Activated CD4-positive, alpha-beta T cell treated with anti-CD3 and anti-CD28 coated beads, Interleukin-2, amount 10 ng/mL, durations not matched to agents 24 days and 14 days (primary cell): Measurements from ENCODE around the gene RPS6KA5. TPM values are rescaled to one million over a fixed set of nuclear protein-coding genes. Genes with fewer than 3 reads are reported as not detected.

Experiments
- DNase-seq: peaks from one replicate; pipeline ENCODE4 v3.0.0; 2022
- H3K27ac Mint-ChIP-seq: one replicate; pipeline ENCODE4 v1.8.0; 2022; ENCODE audit warnings: mild to moderate bottlenecking, mixed read lengths
- H3K27me3 Mint-ChIP-seq: one replicate; pipeline ENCODE4 v1.8.0; 2022; ENCODE audit warnings: mixed read lengths
- H3K36me3 Mint-ChIP-seq: one replicate; pipeline ENCODE4 v1.8.0; 2022; ENCODE audit warnings: low read depth, mild to moderate bottlenecking, mixed read lengths
- H3K4me1 Mint-ChIP-seq: one replicate; pipeline ENCODE4 v1.8.0; 2021; ENCODE audit warnings: mixed read lengths
- H3K4me3 Mint-ChIP-seq: one replicate; pipeline ENCODE4 v1.8.0; 2022; ENCODE audit warnings: mild to moderate bottlenecking, moderate library complexity, mixed read lengths
- H3K9me3 Mint-ChIP-seq: one replicate; pipeline ENCODE4 v1.8.0; 2021; ENCODE audit warnings: mixed read lengths
- intact Hi-C: fragments of 100-400 bp; cut with micrococcal nuclease; formaldehyde crosslinking; loops from one replicate; pipeline ENCODE4 v1.15.1; 2023
- total RNA-seq: library from RNA; stranded (reverse); gene quantifications from 2 replicates; pipeline ENCODE4 v1.2.3, GENCODE V29; 2022

The RPS6KA5 gene
- total RNA-seq, 1 donor from 2014 or later, result 13.8 TPM

DNA sequence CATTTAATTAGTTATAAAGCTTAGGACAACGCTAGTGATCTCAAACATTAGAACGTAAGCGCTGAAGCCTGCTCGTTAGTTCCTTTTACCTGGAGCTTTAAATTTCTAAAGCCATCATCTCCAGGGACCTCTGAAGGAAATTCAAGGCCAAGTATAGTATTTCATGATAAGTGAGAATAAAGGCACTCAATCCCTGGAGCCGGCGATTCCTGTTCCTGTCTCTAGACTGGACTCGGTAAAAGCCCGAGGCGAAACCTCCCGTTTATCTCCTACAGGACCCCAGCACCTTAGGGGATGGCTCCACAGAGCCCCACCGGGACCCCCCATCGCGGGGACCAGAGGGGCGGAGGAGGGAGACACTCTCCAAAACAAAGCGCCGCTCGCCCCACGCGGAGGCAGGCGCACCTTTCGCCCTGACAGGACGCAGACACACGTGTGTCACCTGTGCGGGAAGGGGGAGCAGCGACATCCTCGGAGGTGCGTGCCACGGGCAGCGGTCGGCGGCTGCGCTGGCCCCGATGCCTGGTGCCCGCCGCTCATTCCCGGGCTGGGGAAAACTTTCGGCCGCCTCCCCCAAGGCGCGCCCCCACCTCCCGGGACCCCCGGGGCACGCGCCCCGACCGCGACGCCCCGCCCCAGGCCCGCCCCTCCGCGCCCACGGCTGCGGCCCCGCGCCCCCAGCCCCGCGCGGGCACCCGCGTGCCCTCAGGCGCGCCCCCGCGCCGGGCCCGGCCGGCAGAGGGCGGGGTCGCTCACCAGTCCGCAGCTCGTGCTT is 678 bp downstream of the RPS6KA5 start:
- peaks cover 26% of the 10 kb centered on the region for H3K36me3 Mint-ChIP-seq
- H3K27ac Mint-ChIP-seq, result peak overlapping the region; percentile 76
- intact Hi-C loops, result loop anchor here (1.0 to 10.0 kb wide), 11 partner anchors 23 to 677 kb away; partner anchors contain the start of genes CCDC88C, DGLUCY and PPP4R3A
- peaks cover 7% of the 10 kb centered on the region for H3K9me3 Mint-ChIP-seq
- H3K4me3 Mint-ChIP-seq, result peak overlapping the region; percentile 85
- no peaks in the 10 kb centered on the region for H3K27me3 Mint-ChIP-seq
- peaks cover 49% of the 10 kb centered on the region for H3K4me1 Mint-ChIP-seq
- DNase-seq, result peak; percentile 87

DNA sequence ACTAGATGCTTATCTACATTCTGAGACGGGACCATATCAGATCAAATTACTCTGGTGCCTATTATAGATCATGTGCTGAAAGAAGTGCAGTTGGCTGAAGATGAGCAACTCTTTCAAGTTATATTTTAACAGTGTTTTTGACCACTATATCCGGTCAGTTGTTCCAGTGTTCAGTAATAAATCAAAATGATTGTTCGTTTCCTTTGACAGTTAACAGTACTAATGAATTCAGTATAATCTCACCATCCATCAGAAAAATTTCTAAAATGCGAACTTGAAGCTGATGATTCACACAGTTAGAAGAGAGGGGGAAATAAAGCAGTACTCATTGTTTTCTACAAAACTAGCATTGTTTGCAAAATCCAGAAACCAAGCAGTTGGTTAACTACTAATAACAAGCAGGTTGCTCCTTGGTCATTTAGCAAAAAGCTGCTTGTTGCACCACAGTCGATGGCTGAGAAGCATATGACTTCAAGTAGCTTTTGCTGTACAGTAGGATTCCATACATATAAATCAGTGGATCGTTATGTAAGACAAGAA is 2.3 kb downstream of the RPS6KA5 start:
- Mint-ChIP-seq H3K27ac (peak overlapping the region; percentile 38), H3K4me1 (peaks cover 41% of the 10 kb centered on the region)

DNA sequence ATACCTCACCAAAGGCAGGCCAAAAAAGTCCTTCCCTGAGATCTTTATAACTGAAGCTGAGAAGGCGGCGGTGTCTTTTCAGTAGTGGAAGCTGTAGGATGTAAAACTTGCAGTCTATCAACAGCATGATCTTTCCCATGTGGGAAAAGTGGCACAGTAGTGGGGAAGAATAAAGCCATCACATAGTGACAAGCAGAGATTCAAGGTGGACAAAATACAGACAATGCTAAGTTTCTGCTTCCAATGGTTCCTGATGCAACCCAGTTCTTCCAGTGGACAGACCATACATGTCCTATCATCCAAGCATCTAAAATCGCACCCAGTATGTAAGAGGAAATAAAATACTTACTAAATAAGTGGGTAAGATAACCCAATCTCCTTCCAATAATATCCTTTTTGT is 4.1 kb downstream of the RPS6KA5 start:
- intact Hi-C loops, result no loop called here
- no peaks in the 10 kb centered on the region for H3K9me3 Mint-ChIP-seq
- no peak overlapping the region for H3K27ac Mint-ChIP-seq
- H3K4me3 Mint-ChIP-seq, result no peak overlapping the region
- H3K36me3 Mint-ChIP-seq, result peaks cover 25% of the 10 kb centered on the region
- no peak for DNase-seq
- no peaks in the 10 kb centered on the region for H3K27me3 Mint-ChIP-seq
- H3K4me1 Mint-ChIP-seq, result peaks cover 39% of the 10 kb centered on the region

More for the DNA sequence above, 2.3 kb downstream of the RPS6KA5 start:
- H3K4me3 Mint-ChIP-seq, result peak overlapping the region; percentile 70
- intact Hi-C loops, result no loop called here
- H3K36me3 Mint-ChIP-seq, result peaks cover 25% of the 10 kb centered on the region
- no peak for DNase-seq
- no peaks in the 10 kb centered on the region for H3K9me3 Mint-ChIP-seq
- H3K27me3 Mint-ChIP-seq, result no peaks in the 10 kb centered on the region

DNA sequence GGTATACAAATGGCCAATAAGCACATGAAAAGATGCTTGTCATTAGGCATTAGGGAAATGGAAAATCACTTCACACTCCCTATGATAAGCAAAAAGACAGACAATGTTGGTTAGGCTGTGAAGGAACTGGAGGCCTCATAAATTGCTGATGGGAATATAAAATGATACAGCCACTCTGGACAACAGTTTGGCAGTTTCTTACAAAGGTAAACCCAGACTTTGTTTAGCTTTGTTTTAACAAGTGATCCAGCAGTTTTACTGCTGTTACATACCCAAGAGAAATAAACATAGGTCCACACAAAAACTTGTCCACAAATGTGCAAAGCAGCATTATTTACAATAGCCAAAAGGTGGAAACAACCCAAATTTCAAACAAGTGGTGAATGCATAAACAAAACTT is 5.4 kb downstream of the RPS6KA5 start:
- no peaks in the 10 kb centered on the region for H3K9me3 Mint-ChIP-seq
- H3K4me1 Mint-ChIP-seq, result peaks cover 39% of the 10 kb centered on the region
- no peak overlapping the region for H3K27ac Mint-ChIP-seq
- no peak for DNase-seq
- no peaks in the 10 kb centered on the region for H3K27me3 Mint-ChIP-seq
- H3K36me3 Mint-ChIP-seq, result peaks cover 25% of the 10 kb centered on the region
- H3K4me3 Mint-ChIP-seq, result no peak overlapping the region
- intact Hi-C loops, result no loop called here

DNA sequence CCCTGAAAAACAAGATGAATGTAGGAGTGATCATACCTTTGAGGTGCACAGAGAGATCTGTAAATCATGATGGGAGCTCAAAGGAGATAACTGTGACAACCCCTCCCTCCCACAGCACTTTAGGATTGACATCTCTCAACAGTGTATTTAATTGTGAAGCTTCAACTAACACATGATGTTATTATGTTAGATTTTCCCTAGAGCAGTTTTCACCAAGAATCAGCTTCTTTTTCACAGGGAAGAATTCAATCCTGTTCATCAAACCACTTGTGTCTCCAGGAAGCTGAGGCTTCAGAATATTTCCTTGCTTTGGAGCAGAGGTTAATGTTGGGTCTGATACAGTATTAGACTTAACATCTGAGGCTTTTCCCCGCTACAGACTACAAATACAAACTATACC is 11.8 kb downstream of the RPS6KA5 start:
- intact Hi-C loops, result loop anchor here (5.0 kb wide), 1 partner anchor 41 kb away; no protein-coding TSS in a partner anchor
- H3K4me1 Mint-ChIP-seq, result peaks cover 30% of the 10 kb centered on the region
- no peaks in the 10 kb centered on the region for H3K9me3 Mint-ChIP-seq
- H3K36me3 Mint-ChIP-seq, result peaks cover 9% of the 10 kb centered on the region
- H3K27me3 Mint-ChIP-seq, result no peaks in the 10 kb centered on the region
- DNase-seq, result no peak
- H3K27ac Mint-ChIP-seq, result no peak overlapping the region
- H3K4me3 Mint-ChIP-seq, result no peak overlapping the region

DNA sequence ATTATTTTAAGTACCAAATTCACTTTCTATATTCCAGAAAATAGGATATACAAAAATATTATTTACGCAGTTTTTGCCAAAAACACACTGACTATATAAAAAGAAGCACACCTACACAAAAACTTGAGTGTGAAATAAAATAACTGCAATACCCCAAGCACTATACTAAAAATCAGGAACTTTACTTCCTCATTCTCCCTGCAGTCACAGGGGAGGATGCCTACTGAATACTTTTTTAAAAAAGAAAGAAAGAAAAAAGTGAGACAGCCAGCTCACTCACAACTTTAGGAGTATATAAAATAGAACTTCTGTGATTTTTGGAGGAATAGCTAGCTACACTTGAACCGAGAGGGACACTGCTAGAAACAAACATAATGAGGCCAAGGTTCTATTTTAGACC is 12.2 kb downstream of the RPS6KA5 start:
- DNase-seq, result no peak
- Mint-ChIP-seq H3K9me3 (no peaks in the 10 kb centered on the region), H3K4me3 (no peak overlapping the region), H3K27me3 (no peaks in the 10 kb centered on the region), H3K36me3 (peaks cover 9% of the 10 kb centered on the region), H3K4me1 (peaks cover 29% of the 10 kb centered on the region), H3K27ac (no peak overlapping the region)
- intact Hi-C loops, result loop anchor here (5.0 kb wide), 1 partner anchor 41 kb away; no protein-coding TSS in a partner anchor

DNA sequence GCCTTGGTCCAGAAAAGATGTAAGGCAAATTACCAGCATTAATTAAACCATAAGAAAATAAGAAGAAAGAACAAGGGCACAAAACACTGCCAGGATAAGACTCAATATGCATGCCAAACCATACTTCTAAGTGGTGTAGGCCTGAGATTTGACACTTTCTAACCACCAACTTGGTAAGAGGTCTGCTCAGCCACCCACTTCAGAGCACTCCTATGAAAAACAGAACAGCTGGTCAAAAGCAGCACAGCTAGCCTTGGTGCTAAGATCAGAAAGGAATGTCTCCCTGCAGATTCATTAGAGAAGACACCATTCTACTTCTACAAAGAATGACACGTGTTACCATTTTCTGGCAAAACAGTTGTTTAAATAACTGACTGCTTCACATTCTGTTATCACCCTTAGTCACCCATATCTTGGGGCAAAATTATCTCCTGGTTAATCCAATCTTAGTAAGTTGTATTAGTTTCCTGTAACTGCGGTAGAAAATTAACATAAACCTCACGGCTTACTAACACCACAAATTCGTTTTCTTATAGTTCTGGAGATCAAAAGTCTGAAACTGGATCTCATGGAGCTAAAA is 13.2 kb downstream of the RPS6KA5 start:
- Mint-ChIP-seq H3K4me1 (peaks cover 31% of the 10 kb centered on the region), H3K27ac (no peak overlapping the region), H3K27me3 (no peaks in the 10 kb centered on the region), H3K4me3 (no peak overlapping the region), H3K9me3 (no peaks in the 10 kb centered on the region), H3K36me3 (peaks cover 8% of the 10 kb centered on the region)
- no peak for DNase-seq
- intact Hi-C loops, result loop anchor here (5.0 kb wide), 1 partner anchor 40 kb away; no protein-coding TSS in a partner anchor

DNA sequence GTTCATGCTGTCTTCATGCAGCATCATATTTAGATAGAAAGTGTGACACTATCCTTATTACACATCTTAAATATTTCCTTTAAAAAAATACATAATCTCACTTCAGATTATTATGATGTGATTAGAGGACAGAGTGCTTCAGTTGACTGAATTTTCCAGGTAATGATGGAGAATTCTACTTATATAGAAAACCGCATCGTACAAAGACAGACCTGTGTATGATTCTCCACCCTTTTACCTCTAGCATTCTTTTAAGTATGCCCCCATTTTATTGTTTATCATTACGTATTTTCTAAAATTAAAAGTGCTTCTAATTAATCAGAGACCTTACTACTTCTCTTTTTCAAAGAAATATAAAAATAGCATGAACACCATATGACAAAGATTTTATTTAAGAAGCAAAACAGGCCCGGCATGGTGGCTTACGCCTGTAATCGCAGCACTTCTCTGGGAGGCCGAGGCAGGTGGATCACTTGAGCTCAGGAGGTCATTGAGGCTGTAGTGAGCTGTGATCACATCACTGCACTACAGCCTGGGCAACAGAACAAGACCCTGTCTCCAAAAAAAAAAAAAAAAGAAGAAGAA is 13.9 kb downstream of the RPS6KA5 start:
- Mint-ChIP-seq H3K4me1 (peaks cover 31% of the 10 kb centered on the region), H3K4me3 (no peak overlapping the region), H3K9me3 (no peaks in the 10 kb centered on the region), H3K27me3 (no peaks in the 10 kb centered on the region), H3K27ac (no peak overlapping the region), H3K36me3 (peaks cover 8% of the 10 kb centered on the region)
- intact Hi-C loops, result loop anchor here (5.0 kb wide), 1 partner anchor 39 kb away; no protein-coding TSS in a partner anchor
- no peak for DNase-seq

DNA sequence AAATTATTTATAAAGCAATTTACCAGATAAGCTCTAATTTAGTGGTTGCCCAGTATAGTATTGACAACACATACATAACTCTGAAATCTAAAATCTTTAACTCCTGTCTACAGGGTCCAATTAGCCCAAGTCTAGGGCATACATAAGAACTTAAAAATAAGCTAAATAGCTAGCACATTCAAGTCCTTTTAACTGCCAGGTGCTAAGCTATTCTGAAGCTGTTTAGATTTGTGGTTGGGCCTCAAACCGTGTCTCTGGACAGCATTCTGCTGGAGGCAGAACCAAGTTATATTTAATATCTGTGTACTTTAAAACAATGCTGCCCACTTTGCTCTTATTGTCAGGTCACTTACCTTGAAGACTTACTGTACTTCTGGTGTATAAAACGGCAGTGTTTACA is 19.0 kb downstream of the RPS6KA5 start:
- peaks cover 47% of the 10 kb centered on the region for H3K4me1 Mint-ChIP-seq
- intact Hi-C loops, result no loop called here
- H3K27me3 Mint-ChIP-seq, result no peaks in the 10 kb centered on the region
- peaks cover 4% of the 10 kb centered on the region for H3K9me3 Mint-ChIP-seq
- no peak overlapping the region for H3K27ac Mint-ChIP-seq
- peaks cover 26% of the 10 kb centered on the region for H3K36me3 Mint-ChIP-seq
- no peak for DNase-seq
- no peak overlapping the region for H3K4me3 Mint-ChIP-seq

DNA sequence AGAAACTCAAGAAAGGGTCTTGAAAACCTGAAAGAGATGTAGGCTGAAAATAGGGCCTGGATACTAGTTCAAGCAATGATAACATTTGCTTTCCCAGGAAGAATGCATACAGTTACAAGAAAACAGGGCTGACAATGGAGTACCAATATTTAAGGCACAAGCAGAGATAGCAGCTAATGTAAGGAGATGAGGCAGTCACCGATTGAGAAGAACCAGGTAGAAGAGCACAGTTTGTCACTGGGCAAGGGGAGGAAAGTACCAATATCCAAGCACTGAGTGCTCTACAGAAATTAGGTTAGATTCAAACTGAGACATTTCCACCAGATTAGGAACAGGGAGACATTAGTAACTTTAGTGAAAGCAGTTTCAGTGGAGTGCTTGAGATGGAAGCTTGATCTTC is 19.9 kb downstream of the RPS6KA5 start:
- Mint-ChIP-seq H3K9me3 (peaks cover 4% of the 10 kb centered on the region), H3K27ac (no peak overlapping the region), H3K4me3 (no peak overlapping the region), H3K27me3 (no peaks in the 10 kb centered on the region), H3K36me3 (peaks cover 25% of the 10 kb centered on the region), H3K4me1 (peaks cover 50% of the 10 kb centered on the region)
- intact Hi-C loops, result no loop called here
- no peak for DNase-seq

DNA sequence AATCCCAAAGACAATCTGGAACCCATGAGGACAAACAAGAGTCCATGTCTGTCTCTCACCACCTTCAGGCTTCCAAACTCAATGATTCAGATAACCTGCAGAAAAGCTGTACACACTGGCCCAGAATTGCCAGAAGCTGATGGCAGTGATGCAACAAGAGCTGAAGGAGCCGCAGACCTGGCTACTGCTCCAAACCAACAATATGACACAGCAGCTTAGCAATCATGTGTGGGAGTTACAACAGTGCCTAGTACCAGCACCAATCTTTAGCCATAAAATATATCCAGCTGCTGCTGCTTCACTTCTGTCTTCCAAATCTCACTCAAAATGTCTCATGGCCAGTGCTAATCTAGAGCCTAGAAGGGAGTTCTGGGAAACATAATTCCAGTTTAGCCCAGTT is 22.0 kb downstream of the RPS6KA5 start:
- H3K27ac Mint-ChIP-seq, result peak overlapping the region; percentile 8
- H3K4me1 Mint-ChIP-seq, result peaks cover 60% of the 10 kb centered on the region
- peaks cover 4% of the 10 kb centered on the region for H3K9me3 Mint-ChIP-seq
- no peak for DNase-seq
- peaks cover 24% of the 10 kb centered on the region for H3K36me3 Mint-ChIP-seq
- no peak overlapping the region for H3K4me3 Mint-ChIP-seq
- intact Hi-C loops, result loop anchor here (5.0 kb wide), 1 partner anchor 66 kb away; no protein-coding TSS in a partner anchor
- no peaks in the 10 kb centered on the region for H3K27me3 Mint-ChIP-seq

DNA sequence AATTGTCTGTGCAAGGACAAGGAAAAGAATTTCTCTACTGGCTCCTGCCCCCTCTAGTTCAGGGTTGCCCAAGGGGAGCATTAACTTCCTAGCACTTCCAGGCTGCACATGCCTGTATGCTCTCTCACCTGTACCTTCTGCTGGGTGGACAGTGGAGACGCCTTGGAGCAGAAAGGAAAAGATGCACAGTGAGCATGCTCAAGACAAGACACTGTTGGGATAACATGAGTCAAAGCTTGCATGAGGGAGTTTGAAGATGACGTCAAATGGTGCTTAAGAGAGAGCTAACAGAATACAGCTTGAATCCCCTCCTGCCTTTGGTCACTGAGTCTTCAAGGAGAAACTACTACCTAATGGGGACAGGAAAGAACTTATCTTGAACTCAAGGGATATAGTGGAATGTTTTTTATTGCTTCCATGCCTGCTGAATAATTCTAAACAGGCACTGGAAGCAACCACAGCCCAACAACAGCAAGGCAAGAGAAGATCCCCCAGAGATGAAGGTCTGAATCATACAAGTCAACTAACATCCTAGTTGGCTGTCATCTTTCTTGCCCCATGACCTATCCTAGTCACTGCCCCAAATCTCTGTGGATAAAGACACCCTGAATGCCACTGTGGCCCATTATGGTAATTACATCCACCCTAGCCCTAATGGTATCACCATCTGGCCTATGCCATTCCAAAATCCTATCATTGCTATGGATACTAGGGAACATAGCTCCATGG is 23.5 kb downstream of the RPS6KA5 start:
- no peak for DNase-seq
- Mint-ChIP-seq H3K27ac (peak overlapping the region; percentile 20), H3K4me3 (no peak overlapping the region), H3K9me3 (peaks cover 4% of the 10 kb centered on the region), H3K36me3 (peaks cover 28% of the 10 kb centered on the region), H3K4me1 (peaks cover 63% of the 10 kb centered on the region), H3K27me3 (no peaks in the 10 kb centered on the region)
- intact Hi-C loops, result loop anchor here (1.0 to 5.0 kb wide), 3 partner anchors 15 to 65 kb away; partner anchors contain the start of gene RPS6KA5

DNA sequence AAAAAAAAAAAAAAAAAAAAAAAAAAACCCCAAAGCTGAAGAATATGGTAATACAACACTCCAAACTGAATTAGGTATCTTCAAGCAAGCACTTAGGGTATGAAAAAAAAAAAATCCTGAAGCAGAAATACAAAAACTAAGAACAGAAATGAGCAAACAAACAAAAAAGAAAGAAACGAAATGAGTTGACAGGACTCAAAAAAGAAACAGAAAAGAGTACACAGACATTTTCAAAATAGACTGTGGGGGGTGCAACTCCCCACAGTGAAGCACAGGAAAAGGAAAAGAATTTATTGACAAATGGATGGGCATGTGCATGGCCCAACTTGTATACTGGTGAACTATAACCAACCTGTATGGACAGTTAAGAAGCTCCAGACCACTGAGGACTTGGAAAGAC is 24.6 kb downstream of the RPS6KA5 start:
- intact Hi-C loops, result loop anchor here (1.0 to 5.0 kb wide), 3 partner anchors 14 to 64 kb away; partner anchors contain the start of gene RPS6KA5
- H3K4me1 Mint-ChIP-seq, result peaks cover 67% of the 10 kb centered on the region
- peaks cover 29% of the 10 kb centered on the region for H3K36me3 Mint-ChIP-seq
- H3K27me3 Mint-ChIP-seq, result no peaks in the 10 kb centered on the region
- peak overlapping the region; percentile 68 for H3K27ac Mint-ChIP-seq
- DNase-seq, result peak; percentile 71
- peaks cover 4% of the 10 kb centered on the region for H3K9me3 Mint-ChIP-seq
- peak overlapping the region; percentile 41 for H3K4me3 Mint-ChIP-seq
